Hepatocyte (in vitro differentiated cells): ENCODE results near the gene EIF3K. TPM values are rescaled to one million over a fixed set of nuclear protein-coding genes. Genes with fewer than 3 reads are reported as not detected.

Experiments
- DNase-seq: peaks from one replicate; pipeline ENCODE4 v3.0.0-alpha.2; 2016; ENCODE audit warnings: low spot score
- H2AFZ ChIP-seq: fragments of 200-600 bp; sonication (generic); 2 replicates; pipeline ENCODE4 v1.6.0; 2016; ENCODE audit warnings: antibody characterized with exemption, mild to moderate bottlenecking
- H3K27ac ChIP-seq: fragments of 200-600 bp; sonication (generic); 2 replicates; pipeline ENCODE4 v1.5.1; 2016; ENCODE audit warnings: mild to moderate bottlenecking
- H3K27me3 ChIP-seq: fragments of 200-600 bp; sonication (generic); 2 replicates; pipeline ENCODE4 v1.6.1; 2016
- H3K36me3 ChIP-seq: fragments of 200-600 bp; sonication (generic); replicated peaks from 2 replicates; pipeline ENCODE4 v1.5.1; 2016; ENCODE audit warnings: low read depth; ENCODE audit not compliant: insufficient read depth
- H3K4me1 ChIP-seq: fragments of 200-600 bp; sonication (generic); 2 replicates; pipeline ENCODE4 v1.5.1; 2016; ENCODE audit warnings: mild to moderate bottlenecking, moderate library complexity; ENCODE audit not compliant: insufficient read depth
- H3K4me2 ChIP-seq: fragments of 200-600 bp; sonication (generic); 2 replicates; pipeline ENCODE4 v1.6.0; 2016
- H3K4me3 ChIP-seq: fragments of 200-600 bp; sonication (generic); 2 replicates; pipeline ENCODE4 v1.5.1; 2016; ENCODE audit warnings: mild to moderate bottlenecking
- H3K79me2 ChIP-seq: fragments of 200-600 bp; sonication (generic); 2 replicates; pipeline ENCODE4 v1.6.0; 2017; ENCODE audit warnings: mild to moderate bottlenecking
- H3K9me2 ChIP-seq: fragments of 200-600 bp; sonication (generic); replicated peaks from 2 replicates; pipeline ENCODE4 v1.6.0; 2017; ENCODE audit warnings: mild to moderate bottlenecking; ENCODE audit not compliant: insufficient read depth
- H3K9me3 ChIP-seq: fragments of 200-600 bp; sonication (generic); 2 replicates; pipeline ENCODE4 v1.5.1; 2016; ENCODE audit warnings: low read depth, mild to moderate bottlenecking
- H4K20me1 ChIP-seq: fragments of 200-600 bp; sonication (generic); 2 replicates; pipeline ENCODE4 v1.6.0; 2016; ENCODE audit warnings: mild to moderate bottlenecking; ENCODE audit not compliant: insufficient read depth, poor library complexity, severe bottlenecking
- CTCF ChIP-seq: fragments of 200-600 bp; sonication (generic); IDR thresholded peaks from 2 replicates; pipeline ENCODE4 v1.5.1; 2016; ENCODE audit warnings: antibody characterized with exemption, mild to moderate bottlenecking; ENCODE audit not compliant: poor library complexity
- EZH2 ChIP-seq: fragments of 200-600 bp; sonication (generic); IDR thresholded peaks from 2 replicates; pipeline ENCODE4 v1.6.1; 2016; ENCODE audit warnings: antibody characterized with exemption, mild to moderate bottlenecking, borderline replicate concordance
- EZH2phosphoT487 ChIP-seq: fragments of 200-600 bp; sonication (generic); IDR thresholded peaks from one replicate; pipeline ENCODE4 v1.6.1; 2018; ENCODE audit warnings: antibody characterized with exemption, mild to moderate bottlenecking, low read depth, moderate library complexity; ENCODE audit not compliant: unreplicated experiment, severe bottlenecking
- WGBS: methylation state at CpG from one replicate; pipeline ENCODE4 v1.1.6; 2016; ENCODE audit warnings: low lambda C conversion rate; ENCODE audit errors: missing lambda C conversion rate; 5-methylcytosine and 5-hydroxymethylcytosine counted together
- polyA plus RNA-seq: library from polyadenylated mRNA; unstranded; fragments of >200 nt; fragmentation: Nextera tagmentation; extraction: Ambion mirVana; gene quantifications from 2 replicates; pipeline ENCODE4 v1.2.1, GENCODE V29; 2016
- total RNA-seq: library from RNA; depleted of rRNA; stranded (reverse); fragments of >200 nt; gene quantifications from 2 replicates; pipeline ENCODE4 v1.2.3, GENCODE V29; 2014

The EIF3K gene
- total and polyA plus RNA-seq, 2 experiments from 2014 or later = 171 to 354 TPM

- peaks cover 87% of the 10 kb centered on the region for H3K79me2 ChIP-seq
- no peak overlapping the region for H3K4me3 ChIP-seq
- H3K9me3 ChIP-seq = no peaks in the 10 kb centered on the region
- no peaks in the 10 kb centered on the region for H3K9me2 ChIP-seq
- peaks cover 80% of the 10 kb centered on the region for H3K4me1 ChIP-seq
- H3K36me3 ChIP-seq = no peaks in the 10 kb centered on the region
- H2AFZ ChIP-seq = no peak overlapping the region
- H4K20me1 ChIP-seq = peaks cover 44% of the 10 kb centered on the region
- DNase-seq = no peak
- H3K27ac ChIP-seq = peak overlapping the region; percentile 85
- 63% methylated on average over 5 of the region's 5 CpGs for WGBS
- no peaks in the 10 kb centered on the region for H3K27me3 ChIP-seq
- TF ChIP-seq EZH2phosphoT487 = no peak
- TF ChIP-seq CTCF = no peak
- TF ChIP-seq EZH2 = no peak
- peak overlapping the region; percentile 88 for H3K4me2 ChIP-seq
These were observed 36.3 kb downstream of the EIF3K start for GRCh38 chr19:38655148-38655824.

DNA sequence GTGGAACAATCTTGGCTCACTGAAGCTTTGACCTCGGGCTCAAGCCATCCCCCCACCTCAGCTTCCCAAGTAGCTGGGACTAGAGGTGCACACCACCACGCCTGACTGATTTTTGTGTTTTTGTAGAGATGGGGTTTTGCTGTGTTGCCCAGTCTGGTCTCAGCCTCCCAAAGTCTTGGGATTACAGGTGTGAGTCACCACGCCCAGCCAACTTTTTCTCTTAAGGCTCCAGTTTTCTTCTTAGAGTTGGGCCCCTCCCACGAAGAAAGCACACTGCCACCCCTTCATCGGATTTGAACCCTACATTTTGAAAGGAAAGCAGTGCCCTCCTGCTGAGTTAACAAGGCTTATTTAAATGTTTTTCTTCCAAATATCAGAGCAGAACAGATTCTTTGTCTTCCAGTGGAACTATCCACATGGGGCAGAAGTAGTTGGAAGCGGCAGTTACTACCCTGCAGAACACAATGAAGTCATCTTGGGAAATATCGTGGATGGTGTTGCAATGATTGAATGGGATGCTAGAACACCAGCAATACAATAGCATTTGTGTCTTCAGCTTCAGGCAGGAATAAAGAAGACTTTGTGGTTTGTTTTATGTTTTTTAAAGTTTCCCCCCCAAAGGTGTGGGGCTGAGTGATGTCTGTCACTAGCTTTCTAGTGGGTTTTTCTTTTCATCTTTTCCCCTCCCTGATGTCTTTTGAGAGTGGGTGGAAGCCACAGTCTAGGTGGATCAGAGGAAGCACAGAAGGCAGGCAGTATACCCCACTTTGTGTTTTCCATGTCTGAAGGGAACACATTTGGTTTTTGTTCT lies 37.4 kb downstream of the EIF3K start:
- Histone ChIP-seq H4K20me1 (peaks cover 34% of the 10 kb centered on the region), H3K79me2 (peaks cover 87% of the 10 kb centered on the region), H3K9me2 (no peaks in the 10 kb centered on the region), H3K9me3 (no peaks in the 10 kb centered on the region), H3K27me3 (no peaks in the 10 kb centered on the region), H3K36me3 (no peaks in the 10 kb centered on the region), H2AFZ (no peak overlapping the region), H3K27ac (peak overlapping the region; percentile 85), H3K4me3 (no peak overlapping the region), H3K4me2 (no peak overlapping the region), H3K4me1 (peaks cover 81% of the 10 kb centered on the region)
- TF ChIP-seq CTCF = no peak
- TF ChIP-seq EZH2 = no peak
- TF ChIP-seq EZH2phosphoT487 = no peak
- WGBS = 86% methylated on average over 7 of the region's 7 CpGs
- no peak for DNase-seq

- 76% methylated on average over 8 of the region's 8 CpGs for WGBS
- H3K4me1 ChIP-seq = peaks cover 80% of the 10 kb centered on the region
- H3K9me3 ChIP-seq = no peaks in the 10 kb centered on the region
- TF ChIP-seq CTCF = no peak
- TF ChIP-seq EZH2phosphoT487 = no peak
- no peak for TF ChIP-seq EZH2
- H3K27me3 ChIP-seq = no peaks in the 10 kb centered on the region
- H3K36me3 ChIP-seq = no peaks in the 10 kb centered on the region
- H2AFZ ChIP-seq = no peak overlapping the region
- no peaks in the 10 kb centered on the region for H3K9me2 ChIP-seq
- H4K20me1 ChIP-seq = peaks cover 34% of the 10 kb centered on the region
- DNase-seq = peak; percentile 51
- peaks cover 86% of the 10 kb centered on the region for H3K79me2 ChIP-seq
- H3K4me3 ChIP-seq = no peak overlapping the region
- peak overlapping the region; percentile 22 for H3K4me2 ChIP-seq
- peak overlapping the region; percentile 85 for H3K27ac ChIP-seq
These were observed 38.7 kb downstream of the EIF3K start for GRCh38 chr19:38657633-38658222.
